DMS153 treated with DMSO at 0.1 percent for 48 hours (cell line): ENCODE measurements around the gene LACTB.
A peak's percentile ranks its signal among the peaks of the same experiment; 100 is the strongest.

Experiments used
- DNase-seq: peaks from one replicate; lab custom pipeline; 2025; ENCODE audit not compliant: unreplicated experiment; lab: John Stamatoyannopoulos, UW

Gene LACTB

GRCh38 chr15:63166219-63166618, 44.6 kb downstream of the LACTB start:
- DNase-seq, result no peak

- DNase-seq, result no peak
These were observed 48.1 kb downstream of the LACTB start for GRCh38 chr15:63169788-63170187.

GRCh38 chr15:63172376-63172775, 50.7 kb downstream of the LACTB start:
- DNase-seq, result no peak

- DNase-seq, result no peak
These were observed 51.3 kb downstream of the LACTB start for GRCh38 chr15:63172851-63173451.

GRCh38 chr15:63176302-63176701, 54.6 kb downstream of the LACTB start:
- no peak for DNase-seq

- DNase-seq, result no peak
These were observed 56.4 kb downstream of the LACTB start for GRCh38 chr15:63178034-63178433.

- DNase-seq, result no peak
These were observed 59.1 kb downstream of the LACTB start for GRCh38 chr15:63180746-63181145.

- DNase-seq, result no peak
These were observed 60.0 kb downstream of the LACTB start for GRCh38 chr15:63181648-63182047.

GRCh38 chr15:63185206-63185605, 63.5 kb downstream of the LACTB start:
- DNase-seq, result no peak

- no peak for DNase-seq
These were observed 64.4 kb downstream of the LACTB start for GRCh38 chr15:63186065-63186464.

GRCh38 chr15:63187589-63188226, 66.0 kb downstream of the LACTB start:
- no peak for DNase-seq

GRCh38 chr15:63188247-63188925, 66.7 kb downstream of the LACTB start:
- no peak for DNase-seq

- peak; percentile 59 for DNase-seq
These were observed 67.5 kb downstream of the LACTB start, which contains the start of gene RAB8B for GRCh38 chr15:63188926-63189871. Gene RAB8B (plus strand): TSS chr15:63189606. CDS start chr15:63189625, 19 bp downstream.

GRCh38 chr15:63189941-63190768, 68.5 kb downstream of the LACTB start:
- DNase-seq, result no peak

GRCh38 chr15:63190769-63191649, 69.3 kb downstream of the LACTB start:
- no peak for DNase-seq
